Stomach (tissue), 9 donors: ENCODE measurements around the gene WASF2. TPM values are rescaled to one million over a fixed set of nuclear protein-coding genes. Genes with fewer than 3 reads are reported as not detected.

Source experiments
- DNase-seq, 2 donors: peaks; one replicate each; pipeline versions ENCODE4 v3.0.0 to v3.0.0-alpha.2; 2013 to 2019
- H3K27ac ChIP-seq, 5 donors: fragments of 200-600 bp in 4 of 5; sonication (generic) in 4 of 5; one replicate each; pipeline ENCODE4 v1.5.1; 2013 to 2019; ENCODE audit warnings: mild to moderate bottlenecking in 1 of 5, moderate library complexity in 1 of 5
- H3K27me3 ChIP-seq, 3 donors: fragments of 200-600 bp; sonication (generic); one replicate each; pipeline ENCODE4 v1.5.1; 2017 to 2019; ENCODE audit warnings: mixed run types in 1 of 3
- H3K36me3 ChIP-seq, 4 donors: fragments of 200-600 bp; sonication (generic); 1 replicate in 3 of 4; 2 replicates in 1 of 4; pipeline ENCODE4 v1.5.1; 2016 to 2019
- H3K4me1 ChIP-seq, 4 donors: fragments of 200-600 bp; sonication (generic); one replicate each; pipeline ENCODE4 v1.5.1; 2016 to 2019
- H3K4me3 ChIP-seq, 4 donors: fragments of 200-600 bp; sonication (generic) in 3 of 4; one replicate each; pipeline ENCODE4 v1.5.1; 2016 to 2019; ENCODE audit warnings: mild to moderate bottlenecking in 1 of 4
- H3K9me3 ChIP-seq, 4 donors: fragments of 200-600 bp; sonication (generic); one replicate each; pipeline ENCODE4 v1.5.1; 2016 to 2019
- EP300 ChIP-seq: sonication (generic); formaldehyde crosslinking; IDR thresholded peaks from one replicate; pipeline ENCODE4 v1.6.1; 2017; ENCODE audit warnings: antibody characterized with exemption
- POLR2A ChIP-seq, 4 donors: fragments of 450-650 bp; IDR thresholded peaks; one replicate each; pipeline ENCODE4 v1.6.1; 2016; ENCODE audit warnings: antibody characterized with exemption in 4 of 4, control low read depth in 2 of 4, mild to moderate bottlenecking in 1 of 4, moderate library complexity in 1 of 4
- POLR2AphosphoS5 ChIP-seq, 3 donors: sonication (generic); formaldehyde crosslinking; IDR thresholded peaks; one replicate each; pipeline ENCODE4 v1.6.1; 2016; ENCODE audit warnings: antibody characterized with exemption in 3 of 3
- WGBS, 5 donors: extraction: QIAGEN DNeasy Blood & Tissue Kit in 3 of 5; methylation state at CpG; one replicate each; pipeline versions ENCODE4 v1.1.5 to v1.1.7; 2013 to 2018; 5-methylcytosine and 5-hydroxymethylcytosine counted together
- intact Hi-C: fragments of 100-400 bp; cut with DNase I; formaldehyde crosslinking; loops from one replicate; pipeline ENCODE4 v1.15.1; 2023; ENCODE audit warnings: low total_unique reads
- polyA plus RNA-seq, 3 donors: library from polyadenylated mRNA; stranded (reverse); fragments of 200-250 nt; gene quantifications; one replicate each; pipeline ENCODE4 v1.2.3, GENCODE V29; 2013
- total RNA-seq, 5 donors: library from RNA; depleted of rRNA; stranded (reverse); fragments of >200 nt; gene quantifications; one replicate each; pipeline versions ENCODE4 v1.1.0 to v1.2.3, GENCODE V29; 2014 to 2016
- TF ChIP-seq, protein P1 (sequence below), 7 experiments: fragments of 450-650 bp in 4 of 7; fragments of 200-600 bp in 3 of 7; sonication (generic) in 3 of 7; IDR thresholded peaks; one replicate each; pipeline ENCODE4 v1.5.1; 2016 to 2019; ENCODE audit warnings: antibody characterized with exemption in 7 of 7, control low read depth in 2 of 7, mild to moderate bottlenecking in 1 of 7
- donor health status: healthy with polysubstance abuse.
- donor health status: Bipolar disorder and iron deficiency.
- donor health status: healthy.

Gene WASF2
- total and polyA plus RNA-seq, 8 donors = 24.7 to 82.1 (median 54.7) TPM

- H3K27me3 ChIP-seq = no peaks in the 10 kb centered on the region
- H3K4me3 ChIP-seq = peak overlapping the region; percentile 56 to 81 (median 76)
- H3K36me3 ChIP-seq = peaks cover 21 to 37% (median 33%) of the 10 kb centered on the region in 4 donors
- peak; percentile 82 to 91 for DNase-seq
- H3K4me1 ChIP-seq = peaks cover 31 to 55% (median 37%) of the 10 kb centered on the region in 4 donors
- TF ChIP-seq POLR2AphosphoS5 (IDR thresholded peaks at IDR 0.05) (peak in 1 of 3 donors; percentile 21), EP300 (no peak)
- peak overlapping the region; percentile 87 to 98 (median 96) for H3K27ac ChIP-seq
- 0 to 1% (median 0%) methylated on average over 14 to 30 of the region's 30 CpGs for WGBS, 5 donors
- intact Hi-C loops = no loop called here
- H3K9me3 ChIP-seq = no peaks in the 10 kb centered on the region
Observed at GRCh38 chr1:27366113-27366410, 123.9 kb downstream of the WASF2 start.

GRCh38 chr1:27365372-27366112, 124.4 kb downstream of the WASF2 start:
- H3K27me3 ChIP-seq = no peaks in the 10 kb centered on the region
- no peaks in the 10 kb centered on the region for H3K9me3 ChIP-seq
- 2 to 5% (median 3%) methylated on average over 38 to 40 of the region's 40 CpGs for WGBS, 5 donors
- TF ChIP-seq, protein P1, sequence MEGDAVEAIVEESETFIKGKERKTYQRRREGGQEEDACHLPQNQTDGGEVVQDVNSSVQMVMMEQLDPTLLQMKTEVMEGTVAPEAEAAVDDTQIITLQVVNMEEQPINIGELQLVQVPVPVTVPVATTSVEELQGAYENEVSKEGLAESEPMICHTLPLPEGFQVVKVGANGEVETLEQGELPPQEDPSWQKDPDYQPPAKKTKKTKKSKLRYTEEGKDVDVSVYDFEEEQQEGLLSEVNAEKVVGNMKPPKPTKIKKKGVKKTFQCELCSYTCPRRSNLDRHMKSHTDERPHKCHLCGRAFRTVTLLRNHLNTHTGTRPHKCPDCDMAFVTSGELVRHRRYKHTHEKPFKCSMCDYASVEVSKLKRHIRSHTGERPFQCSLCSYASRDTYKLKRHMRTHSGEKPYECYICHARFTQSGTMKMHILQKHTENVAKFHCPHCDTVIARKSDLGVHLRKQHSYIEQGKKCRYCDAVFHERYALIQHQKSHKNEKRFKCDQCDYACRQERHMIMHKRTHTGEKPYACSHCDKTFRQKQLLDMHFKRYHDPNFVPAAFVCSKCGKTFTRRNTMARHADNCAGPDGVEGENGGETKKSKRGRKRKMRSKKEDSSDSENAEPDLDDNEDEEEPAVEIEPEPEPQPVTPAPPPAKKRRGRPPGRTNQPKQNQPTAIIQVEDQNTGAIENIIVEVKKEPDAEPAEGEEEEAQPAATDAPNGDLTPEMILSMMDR (IDR thresholded peaks at IDR 0.05) = no peak
- TF ChIP-seq POLR2AphosphoS5 (IDR thresholded peaks at IDR 0.05) (peak in 2 of 3 donors; percentile 5 to 67), POLR2A (IDR thresholded peaks at IDR 0.05) (no peak), EP300 (no peak)
- intact Hi-C loops = no loop called here
- H3K4me3 ChIP-seq = peak overlapping the region; percentile 56 to 81 (median 76)
- peak; percentile 89 to 94 for DNase-seq
- peak overlapping the region; percentile 87 to 98 (median 96) for H3K27ac ChIP-seq
- H3K4me1 ChIP-seq = peaks cover 31 to 60% (median 39%) of the 10 kb centered on the region in 4 donors
- peaks cover 21 to 42% (median 38%) of the 10 kb centered on the region in 4 donors for H3K36me3 ChIP-seq

DNA sequence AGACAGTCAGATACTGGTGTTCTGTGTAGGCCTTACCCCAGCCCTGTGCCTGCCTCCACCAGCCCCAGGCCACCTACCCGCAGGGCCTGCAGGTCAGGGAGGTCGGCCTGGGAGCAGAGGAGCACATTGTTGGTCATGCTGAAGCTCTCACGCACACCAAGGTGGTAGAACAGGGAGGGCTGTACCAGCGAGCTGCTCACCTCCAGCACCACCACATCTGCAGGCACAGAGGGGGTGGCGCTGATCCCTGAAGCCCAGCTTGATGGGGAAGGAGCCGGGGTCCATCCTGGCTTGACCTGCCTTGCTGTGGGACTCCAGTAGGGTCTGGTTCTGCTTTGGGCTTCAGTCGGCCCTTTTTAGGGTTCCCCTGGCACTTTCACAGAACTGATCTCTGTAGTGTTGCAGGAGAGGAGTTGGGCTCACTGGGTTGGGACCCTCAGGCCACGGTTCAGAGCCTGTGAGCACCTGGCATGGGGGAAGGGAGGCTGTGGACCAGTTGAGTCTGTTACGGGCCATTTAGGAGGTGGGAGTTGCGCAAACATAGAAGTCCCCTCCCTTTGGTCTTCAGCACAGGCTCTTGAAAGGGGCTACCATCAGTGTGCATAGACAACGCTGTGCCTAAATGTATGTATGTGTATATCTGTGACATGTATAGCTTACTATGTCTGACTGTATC, 125.1 kb downstream of the WASF2 start:
- intact Hi-C loops = no loop called here
- 64 to 82% (median 79%) methylated on average over 7 to 11 of the region's 11 CpGs for WGBS, 5 donors
- no peak for TF ChIP-seq EP300
- TF ChIP-seq, protein P1 (IDR thresholded peaks at IDR 0.05) = no peak
- no peak for TF ChIP-seq POLR2AphosphoS5 (IDR thresholded peaks at IDR 0.05)
- TF ChIP-seq POLR2A (IDR thresholded peaks at IDR 0.05) = no peak
- Histone ChIP-seq H3K9me3 (no peaks in the 10 kb centered on the region), H3K27me3 (no peaks in the 10 kb centered on the region), H3K27ac (peak overlapping the region; percentile 87 to 98 (median 96)), H3K4me1 (peaks cover 35 to 66% (median 43%) of the 10 kb centered on the region in 4 donors), H3K4me3 (peak overlapping the region; percentile 56 to 81 (median 76)), H3K36me3 (peaks cover 25 to 46% (median 43%) of the 10 kb centered on the region in 4 donors)
- peak in 1 of 2 donors; percentile 12 for DNase-seq

- intact Hi-C loops = no loop called here
- 89 to 95% (median 93%) methylated on average over 17 to 26 of the region's 26 CpGs for WGBS, 5 donors
- peaks cover 35 to 60% (median 42%) of the 10 kb centered on the region in 4 donors for H3K4me1 ChIP-seq
- TF ChIP-seq POLR2AphosphoS5 (IDR thresholded peaks at IDR 0.05) (no peak), POLR2A (IDR thresholded peaks at IDR 0.05) (no peak), EP300 (no peak)
- TF ChIP-seq, protein P1 (IDR thresholded peaks at IDR 0.05) = no peak
- peak overlapping the region in 3 of 5 donors; percentile 94 to 98 (median 96) for H3K27ac ChIP-seq
- peak in 1 of 2 donors; percentile 12 for DNase-seq
- H3K9me3 ChIP-seq = no peaks in the 10 kb centered on the region
- no peaks in the 10 kb centered on the region for H3K27me3 ChIP-seq
- H3K36me3 ChIP-seq = peaks cover 30 to 54% (median 51%) of the 10 kb centered on the region in 4 donors
- peak overlapping the region in 1 of 4 donors; percentile 56 for H3K4me3 ChIP-seq
Observed at GRCh38 chr1:27363766-27364695, 125.9 kb downstream of the WASF2 start.
